OCI-LY7 (cell line): Measurements from ENCODE around the gene GPR137B. TPM values are rescaled to one million over a fixed set of nuclear protein-coding genes. Genes with fewer than 3 reads are reported as not detected.

Experiments used
- BruUV-seq: library from RNA; stranded (reverse); fragments of 400-500 nt; replicated peaks from 2 replicates; lab custom pipeline; 2021; lab: Mats Ljungman, UMichigan
- CTCF ChIA-PET: fragments of 300-600 bp; sonication (Branson Sonifier 250); formaldehyde crosslinking; loops from one replicate; lab custom pipeline; 2022; ENCODE audit warnings: antibody characterized with exemption; ENCODE audit not compliant: unreplicated experiment; lab: Charles Lee
- POLR2A ChIA-PET: fragments of 300-600 bp; sonication (Branson Sonifier 250); formaldehyde crosslinking; loops from one replicate; lab custom pipeline; 2022; ENCODE audit warnings: antibody characterized with exemption; lab: Charles Lee
- DNase-seq: peaks from one replicate; pipeline ENCODE4 v3.0.0-alpha.2; 2015; ENCODE audit warnings: low spot score
- H2AFZ ChIP-seq: fragments of 200-600 bp; sonication (generic), shearing (Covaris generic); 2 replicates; pipeline ENCODE4 v1.6.1; 2014; ENCODE audit warnings: mild to moderate bottlenecking, antibody characterized with exemption, low read length, moderate library complexity
- H3K27ac ChIP-seq: fragments of 200-600 bp; sonication (generic); 2 replicates; pipeline ENCODE4 v1.5.1; 2014; ENCODE audit warnings: mixed run types, low read depth, mild to moderate bottlenecking, moderate library complexity, low read length, inconsistent platforms; ENCODE audit not compliant: poor library complexity, severe bottlenecking
- H3K36me3 ChIP-seq: fragments of 200-600 bp; sonication (generic); 2 replicates; pipeline ENCODE4 v1.6.1; 2014; ENCODE audit warnings: mild to moderate bottlenecking, antibody characterized with exemption, low read length, moderate library complexity, mixed read lengths; ENCODE audit not compliant: insufficient read depth
- H3K4me1 ChIP-seq: fragments of 200-600 bp; sonication (generic); 2 replicates; pipeline ENCODE4 v1.5.1; 2014; ENCODE audit warnings: mild to moderate bottlenecking, low read length; ENCODE audit not compliant: insufficient read depth, poor library complexity, severe bottlenecking
- H3K4me2 ChIP-seq: fragments of 200-600 bp; sonication (generic); 2 replicates; pipeline ENCODE4 v1.6.1; 2014; ENCODE audit warnings: mild to moderate bottlenecking, low read length
- H3K4me3 ChIP-seq: fragments of 200-600 bp; sonication (generic); 2 replicates; pipeline ENCODE4 v1.5.1; 2014; ENCODE audit warnings: mild to moderate bottlenecking, low read depth, low read length; ENCODE audit not compliant: poor library complexity, severe bottlenecking
- H3K79me2 ChIP-seq: fragments of 200-600 bp; sonication (generic); 2 replicates; pipeline ENCODE4 v1.6.1; 2016; ENCODE audit warnings: low read depth, mild to moderate bottlenecking, low read length, moderate library complexity, mixed read lengths; ENCODE audit not compliant: insufficient read depth
- H3K9me2 ChIP-seq: fragments of 200-600 bp; sonication (generic); 2 replicates; pipeline ENCODE4 v1.6.1; 2016; ENCODE audit warnings: mild to moderate bottlenecking, low read length, mixed read lengths; ENCODE audit not compliant: insufficient read depth
- H3K9me3 ChIP-seq: fragments of 200-600 bp; sonication (generic); 2 replicates; pipeline ENCODE4 v1.6.1; 2014; ENCODE audit warnings: mild to moderate bottlenecking, mixed run types, low read length, mixed read lengths
- H4K20me1 ChIP-seq: fragments of 200-600 bp; sonication (generic); 2 replicates; pipeline ENCODE4 v1.6.1; 2014; ENCODE audit warnings: mild to moderate bottlenecking, antibody characterized with exemption, low read length, moderate library complexity, mixed read lengths; ENCODE audit not compliant: insufficient read depth
- EZH2phosphoT487 ChIP-seq: fragments of 200-600 bp; sonication (generic); IDR thresholded peaks from 2 replicates; pipeline ENCODE4 v1.6.1; 2018; ENCODE audit warnings: low read depth, borderline replicate concordance, mild to moderate bottlenecking, mixed run types, antibody characterized with exemption, low read length, moderate library complexity, mixed read lengths
- intact Hi-C: fragments of 100-400 bp; cut with micrococcal nuclease; formaldehyde crosslinking; loops from one replicate; pipeline ENCODE4 v1.10.0; 2022; ENCODE audit not compliant: unreplicated experiment
- total RNA-seq, 2 experiments: library from RNA; depleted of rRNA in 1 of 2; stranded (reverse); fragments of >200 nt in 1 of 2; shearing (Covaris generic) in 1 of 2; gene quantifications; 2 replicates each; pipeline ENCODE4 v1.2.3, GENCODE V29; 2014 to 2022
- TF ChIP-seq, protein P1 (sequence below): fragments of 200-600 bp; sonication (generic); conservative IDR thresholded peaks from 2 replicates; pipeline ENCODE4 v1.5.1; 2014; ENCODE audit warnings: mild to moderate bottlenecking, antibody characterized with exemption, low read length, moderate library complexity, mixed read lengths

The GPR137B gene
- total RNA-seq, 2 experiments from 2014 or later: 2.8 to 3.1 TPM

DNA sequence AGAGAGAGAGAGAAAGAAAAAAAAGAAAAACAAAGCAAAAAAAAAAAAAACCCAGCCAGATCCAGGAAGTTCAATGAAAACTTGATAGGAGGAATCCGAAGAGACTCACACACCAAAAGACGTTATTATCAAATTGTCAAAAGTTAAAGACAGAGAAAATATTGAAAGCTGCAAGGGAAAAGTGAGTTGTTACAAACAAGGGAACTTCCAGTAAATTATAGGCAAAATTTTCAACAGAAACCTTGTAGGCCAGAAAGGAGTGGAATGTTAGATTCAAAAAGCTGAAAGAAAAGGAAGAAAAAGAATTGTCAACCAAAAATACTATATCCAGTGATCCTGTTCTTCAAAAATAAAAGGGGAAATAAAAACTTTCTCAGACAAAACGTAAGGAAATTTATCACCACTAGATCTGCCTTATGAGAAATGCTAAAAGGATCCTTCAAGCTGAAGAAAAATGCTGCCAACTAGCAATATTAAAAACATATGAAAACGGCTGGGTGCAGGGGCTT is 115.8 kb downstream of the GPR137B start:
- peaks cover 19% of the 10 kb centered on the region for H3K36me3 ChIP-seq
- no peak overlapping the region for H3K27ac ChIP-seq
- H3K4me3 ChIP-seq: no peak overlapping the region
- H3K9me2 ChIP-seq: no peaks in the 10 kb centered on the region
- peaks cover 22% of the 10 kb centered on the region; the same call in 1 of the 2 replicates for H3K9me3 ChIP-seq
- H3K4me1 ChIP-seq: peaks cover 9% of the 10 kb centered on the region
- no peaks in the 10 kb centered on the region for H3K79me2 ChIP-seq
- H3K4me2 ChIP-seq: no peak overlapping the region
- POLR2A ChIA-PET: interaction anchor here (0.7 kb wide), 1 partner anchor 219 kb away, joined by 4 read pairs; no protein-coding TSS in a partner anchor
- CTCF ChIA-PET: no interaction called here
- DNase-seq: no peak
- H4K20me1 ChIP-seq: no peaks in the 10 kb centered on the region
- no peak overlapping the region for H2AFZ ChIP-seq
- TF ChIP-seq, protein P1, sequence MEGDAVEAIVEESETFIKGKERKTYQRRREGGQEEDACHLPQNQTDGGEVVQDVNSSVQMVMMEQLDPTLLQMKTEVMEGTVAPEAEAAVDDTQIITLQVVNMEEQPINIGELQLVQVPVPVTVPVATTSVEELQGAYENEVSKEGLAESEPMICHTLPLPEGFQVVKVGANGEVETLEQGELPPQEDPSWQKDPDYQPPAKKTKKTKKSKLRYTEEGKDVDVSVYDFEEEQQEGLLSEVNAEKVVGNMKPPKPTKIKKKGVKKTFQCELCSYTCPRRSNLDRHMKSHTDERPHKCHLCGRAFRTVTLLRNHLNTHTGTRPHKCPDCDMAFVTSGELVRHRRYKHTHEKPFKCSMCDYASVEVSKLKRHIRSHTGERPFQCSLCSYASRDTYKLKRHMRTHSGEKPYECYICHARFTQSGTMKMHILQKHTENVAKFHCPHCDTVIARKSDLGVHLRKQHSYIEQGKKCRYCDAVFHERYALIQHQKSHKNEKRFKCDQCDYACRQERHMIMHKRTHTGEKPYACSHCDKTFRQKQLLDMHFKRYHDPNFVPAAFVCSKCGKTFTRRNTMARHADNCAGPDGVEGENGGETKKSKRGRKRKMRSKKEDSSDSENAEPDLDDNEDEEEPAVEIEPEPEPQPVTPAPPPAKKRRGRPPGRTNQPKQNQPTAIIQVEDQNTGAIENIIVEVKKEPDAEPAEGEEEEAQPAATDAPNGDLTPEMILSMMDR: no peak
- no peak for TF ChIP-seq EZH2phosphoT487
- BruUV-seq: no TSS peak
- intact Hi-C loops: no loop called here

Other genes with a start within 250 kb of the GPR137B start
- not detected in 2 replicates for gene NID1, start 77.4 kb upstream of the GPR137B start, total RNA-seq (2014; rRNA removed; shearing (Covaris generic))
- gene NID1, start 77.4 kb upstream of the GPR137B start, total RNA-seq (2022): not detected in 2 replicates
- gene ERO1B, start 139.4 kb downstream of the GPR137B start, total RNA-seq (2014; rRNA removed; shearing (Covaris generic)): 7.0 and 7.6 TPM in 2 replicates
- 11.0 and 14.2 TPM in 2 replicates for gene ERO1B, start 139.4 kb downstream of the GPR137B start, total RNA-seq (2022)